ENCODE measurements around the gene GOSR2. TPM values are rescaled to one million over a fixed set of nuclear protein-coding genes. Genes with fewer than 3 reads are reported as not detected.
A peak's percentile ranks its signal among the peaks of the same experiment; 100 is the strongest.

The GOSR2 gene
- total RNA-seq, 1 donor from 2014 or later: 62.4 TPM

- Mint-ChIP-seq H3K4me1 (ENCODE audit: low read depth, unreplicated experiment) (peaks cover 11% of the 10 kb centered on the region), H3K4me3 (ENCODE audit: unreplicated experiment) (no peak overlapping the region), H3K36me3 (ENCODE audit: unreplicated experiment) (no peaks in the 10 kb centered on the region), H3K27me3 (ENCODE audit: unreplicated experiment) (peaks cover 1% of the 10 kb centered on the region), H3K9me3 (ENCODE audit: unreplicated experiment) (no peaks in the 10 kb centered on the region), H3K27ac (ENCODE audit: unreplicated experiment) (no peak overlapping the region)
- TF ChIP-seq CTCF (IDR thresholded peaks at IDR 0.05; ENCODE audit: partially characterized antibody, unreplicated experiment): no peak
- no peak for DNase-seq
Measured at GRCh38 chr17:46935658-46936266, 12.8 kb downstream of the GOSR2 start.

- no peak overlapping the region for H3K27ac Mint-ChIP-seq (ENCODE audit: unreplicated experiment)
- peak; percentile 79 for TF ChIP-seq CTCF (IDR thresholded peaks at IDR 0.05; ENCODE audit: partially characterized antibody, unreplicated experiment)
- H3K36me3 Mint-ChIP-seq (ENCODE audit: unreplicated experiment): no peaks in the 10 kb centered on the region
- no peak overlapping the region for H3K4me3 Mint-ChIP-seq (ENCODE audit: unreplicated experiment)
- H3K27me3 Mint-ChIP-seq (ENCODE audit: unreplicated experiment): peaks cover 13% of the 10 kb centered on the region
- peak; percentile 88 for DNase-seq
- peaks cover 5% of the 10 kb centered on the region for H3K9me3 Mint-ChIP-seq (ENCODE audit: unreplicated experiment)
- peaks cover 8% of the 10 kb centered on the region for H3K4me1 Mint-ChIP-seq (ENCODE audit: low read depth, unreplicated experiment)
Measured at GRCh38 chr17:46940692-46941404, 17.9 kb downstream of the GOSR2 start.

GRCh38 chr17:46942441-46943217 is 19.7 kb downstream of the GOSR2 start:
- Mint-ChIP-seq H3K27me3 (ENCODE audit: unreplicated experiment) (peaks cover 17% of the 10 kb centered on the region), H3K27ac (ENCODE audit: unreplicated experiment) (no peak overlapping the region), H3K36me3 (ENCODE audit: unreplicated experiment) (no peaks in the 10 kb centered on the region), H3K4me1 (ENCODE audit: low read depth, unreplicated experiment) (peaks cover 8% of the 10 kb centered on the region), H3K9me3 (ENCODE audit: unreplicated experiment) (peaks cover 5% of the 10 kb centered on the region), H3K4me3 (ENCODE audit: unreplicated experiment) (no peak overlapping the region)
- DNase-seq: peak; percentile 89
- peak; percentile 91 for TF ChIP-seq CTCF (IDR thresholded peaks at IDR 0.05; ENCODE audit: partially characterized antibody, unreplicated experiment)

- peak overlapping the region; percentile 33 for H3K27ac Mint-ChIP-seq (ENCODE audit: unreplicated experiment)
- H3K4me1 Mint-ChIP-seq (ENCODE audit: low read depth, unreplicated experiment): peaks cover 8% of the 10 kb centered on the region
- TF ChIP-seq CTCF (IDR thresholded peaks at IDR 0.05; ENCODE audit: partially characterized antibody, unreplicated experiment): no peak
- H3K27me3 Mint-ChIP-seq (ENCODE audit: unreplicated experiment): peaks cover 16% of the 10 kb centered on the region
- peaks cover 5% of the 10 kb centered on the region for H3K9me3 Mint-ChIP-seq (ENCODE audit: unreplicated experiment)
- H3K36me3 Mint-ChIP-seq (ENCODE audit: unreplicated experiment): no peaks in the 10 kb centered on the region
- DNase-seq: no peak
- no peak overlapping the region for H3K4me3 Mint-ChIP-seq (ENCODE audit: unreplicated experiment)
Measured at GRCh38 chr17:46943218-46943500, 20.2 kb downstream of the GOSR2 start.

Measured in glutamatergic neuron (in vitro differentiated cells).